GM18511 (cell line): ENCODE results near the gene EED.
A peak's percentile ranks its signal among the peaks of the same experiment; 100 is the strongest.

Experiments used
- ATAC-seq: cut with Tn5 transposase; IDR thresholded peaks from one replicate; pipeline ENCODE4 v1.9.1; 2021; ENCODE audit warnings: mild to moderate bottlenecking, moderate library complexity; ENCODE audit not compliant: unreplicated experiment

The EED gene

DNA sequence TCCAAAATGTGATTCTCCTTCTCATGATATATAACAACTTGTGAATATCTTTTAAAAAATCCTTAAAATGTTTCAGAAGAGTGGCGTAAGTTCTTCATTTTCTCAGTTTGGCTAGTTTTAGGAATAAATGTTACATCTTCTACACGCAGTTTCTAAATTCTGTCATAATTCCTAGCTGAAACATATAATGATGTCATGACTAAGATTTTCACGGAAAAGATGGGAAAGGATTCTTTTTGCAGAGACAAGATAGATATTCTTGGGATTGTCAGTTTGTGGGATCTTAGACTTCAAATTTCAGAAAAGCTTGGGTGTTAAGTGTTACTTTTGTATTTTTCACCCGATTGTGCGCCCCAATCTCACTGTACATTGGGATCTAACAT, 1.7 kb downstream of the EED start:
- no peak for ATAC-seq

DNA sequence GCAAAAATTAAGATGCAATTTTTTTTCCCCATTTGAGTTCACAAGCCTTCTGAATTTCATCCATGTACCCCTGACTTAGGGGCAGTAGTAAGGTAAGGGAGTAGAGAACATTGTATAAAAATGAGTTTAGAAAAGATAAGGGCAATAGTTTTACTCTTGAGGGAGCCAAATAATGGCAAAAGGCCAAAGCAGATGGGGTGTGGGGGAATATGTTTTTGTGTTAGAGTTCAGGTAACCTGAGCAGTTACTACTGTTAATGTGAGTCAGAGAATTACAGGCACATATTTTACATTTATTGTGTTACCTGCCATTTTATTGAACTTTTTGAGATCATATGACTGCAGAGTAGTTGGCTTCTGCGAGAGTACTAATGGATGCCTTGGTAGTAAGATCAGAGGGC, 3.1 kb downstream of the EED start:
- ATAC-seq: no peak

DNA sequence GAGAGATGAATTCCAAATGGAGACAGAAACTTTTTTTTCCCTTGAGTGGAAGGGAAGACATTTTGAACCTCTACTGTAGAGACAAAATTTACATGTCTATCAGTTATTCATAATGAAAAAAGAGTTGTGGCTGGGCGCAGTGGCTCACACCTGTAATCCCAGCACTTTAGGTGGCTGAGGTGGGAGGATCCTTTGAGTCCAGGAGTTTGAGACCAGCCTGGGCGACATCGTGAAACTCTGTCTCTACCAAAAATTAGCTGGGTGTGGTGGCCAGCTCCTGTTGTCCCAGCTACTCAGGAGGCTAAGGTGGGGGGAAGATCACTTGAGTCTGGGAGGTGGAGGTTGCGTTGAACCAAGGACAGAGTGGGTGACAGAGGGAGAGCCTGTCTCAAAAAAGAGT, 4.1 kb downstream of the EED start:
- ATAC-seq: no peak

DNA sequence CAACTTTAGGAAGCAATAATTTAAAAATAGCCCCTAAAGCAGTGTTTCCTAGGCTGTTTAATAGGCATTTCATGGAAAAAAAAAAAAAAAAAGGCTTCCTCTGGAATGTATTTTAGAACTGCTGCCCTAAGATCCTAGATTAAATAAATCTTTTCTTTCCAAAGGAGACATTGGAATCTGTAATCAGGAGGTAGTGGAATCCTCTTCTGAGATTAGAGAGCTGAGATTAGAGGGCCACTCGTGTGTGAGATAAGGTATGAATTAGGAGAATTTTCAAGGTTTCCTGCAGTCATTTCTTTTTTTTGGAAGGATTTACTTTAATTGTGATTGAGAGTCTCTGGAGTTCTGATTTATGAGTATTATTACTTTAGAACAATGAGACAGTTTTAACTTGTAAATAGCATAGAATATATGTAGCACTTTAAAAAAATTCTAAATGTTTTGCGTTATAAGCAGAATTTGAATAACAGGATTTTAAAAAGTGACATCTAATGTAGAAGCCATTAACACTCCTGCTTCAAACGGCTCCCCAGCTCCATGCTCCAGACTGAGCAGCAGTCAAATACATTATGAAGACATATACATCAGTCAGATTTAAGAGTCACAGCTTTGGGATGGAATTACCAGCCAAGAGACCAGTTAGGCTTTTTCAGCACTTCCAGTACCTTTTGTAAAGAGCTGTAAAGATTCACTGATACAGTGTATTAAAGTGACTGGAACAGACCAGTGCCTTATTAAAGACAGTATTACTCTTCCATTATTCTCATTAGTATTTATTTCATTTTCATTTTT, 5.0 kb downstream of the EED start:
- no peak for ATAC-seq

DNA sequence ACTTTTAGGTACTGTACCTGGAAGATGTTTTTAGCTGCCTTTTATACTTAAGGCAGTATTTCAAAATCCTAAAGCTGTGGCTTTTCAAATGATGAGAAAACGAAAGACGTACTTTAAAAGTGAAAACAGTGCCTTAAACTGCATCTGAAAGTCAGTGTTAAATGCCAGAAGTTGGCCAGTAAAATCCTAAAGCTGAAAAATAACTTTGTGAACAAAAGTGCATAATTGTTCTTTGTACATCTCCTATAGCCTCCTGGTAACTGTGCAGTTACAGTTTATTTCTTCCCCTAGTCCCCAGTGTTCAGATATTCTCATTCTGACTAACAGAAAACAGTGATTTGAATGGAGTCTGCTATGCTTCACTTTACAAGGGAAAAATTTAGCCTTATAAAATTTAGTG, 6.8 kb downstream of the EED start:
- ATAC-seq: no peak

DNA sequence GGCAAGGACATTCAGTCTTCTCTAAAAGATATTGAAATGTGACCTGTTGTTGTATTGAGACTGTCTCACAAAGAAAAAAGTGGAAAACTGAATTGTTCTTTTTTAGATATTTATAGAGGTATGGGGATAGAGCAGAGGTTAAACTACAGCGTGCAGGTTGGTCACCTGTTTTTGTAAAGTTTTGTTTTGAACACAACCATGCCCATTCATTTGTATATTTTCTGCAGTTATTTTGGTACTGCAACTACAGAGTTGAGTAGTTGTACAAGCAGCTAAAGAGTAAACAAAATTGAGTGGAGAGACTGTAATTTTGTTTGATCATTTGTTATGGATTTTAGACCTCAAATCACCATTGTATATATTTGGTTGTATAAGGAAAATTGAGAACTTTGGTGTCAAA, 11.3 kb downstream of the EED start:
- peak; percentile 92 for ATAC-seq

DNA sequence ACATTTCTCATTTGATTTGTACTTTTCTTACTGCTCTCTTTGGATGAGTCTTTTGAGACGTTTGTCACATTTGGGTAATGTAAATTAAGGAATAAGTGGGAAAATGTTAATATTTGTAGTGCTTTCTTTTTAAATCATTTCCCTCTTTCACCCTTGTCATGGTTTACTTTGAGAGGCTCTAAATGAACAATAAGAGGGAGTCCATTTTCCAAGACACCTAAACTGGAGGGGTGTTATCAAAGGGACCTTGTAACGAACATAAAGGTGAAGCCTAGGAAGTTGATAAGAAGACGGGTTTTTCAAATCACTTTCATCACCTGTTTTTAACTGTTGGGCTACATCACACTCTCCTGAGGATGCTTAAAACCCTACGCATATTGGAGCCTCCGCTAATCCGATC, 12.1 kb downstream of the EED start:
- ATAC-seq: no peak

DNA sequence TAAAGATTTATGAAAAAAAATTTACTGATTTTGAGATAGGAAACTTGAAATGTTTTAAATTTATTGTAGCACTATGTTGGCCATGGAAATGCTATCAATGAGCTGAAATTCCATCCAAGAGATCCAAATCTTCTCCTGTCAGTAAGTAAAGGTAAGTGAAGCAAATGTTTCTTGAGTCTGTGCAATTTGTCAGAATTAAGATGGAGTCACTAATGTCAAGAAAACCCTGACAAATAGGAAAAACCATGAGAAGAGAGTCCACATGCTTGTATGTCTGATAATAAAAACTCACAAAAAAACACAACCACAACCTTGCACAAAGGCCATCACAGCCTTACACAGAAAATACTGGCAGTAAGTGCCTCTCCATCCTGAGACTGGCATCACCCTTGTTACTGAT, 12.9 kb downstream of the EED start:
- no peak for ATAC-seq

DNA sequence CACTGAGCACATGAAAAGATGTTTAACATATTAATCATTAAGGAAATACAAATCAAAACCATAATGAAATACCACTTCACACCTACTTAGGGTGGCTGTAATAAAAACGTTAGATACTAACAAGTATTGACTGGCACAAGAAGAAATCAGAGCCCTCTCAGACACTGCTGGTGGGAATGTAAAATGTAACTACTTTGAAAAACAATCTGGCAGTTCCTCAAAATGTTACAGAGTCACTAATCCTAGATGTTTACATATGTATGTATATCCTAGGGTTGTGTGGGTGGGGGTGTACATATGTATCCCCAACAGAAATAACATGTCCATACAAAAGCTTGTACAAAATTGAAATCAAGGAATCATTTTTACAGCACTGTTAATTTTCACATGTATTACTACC, 15.2 kb downstream of the EED start:
- no peak for ATAC-seq

DNA sequence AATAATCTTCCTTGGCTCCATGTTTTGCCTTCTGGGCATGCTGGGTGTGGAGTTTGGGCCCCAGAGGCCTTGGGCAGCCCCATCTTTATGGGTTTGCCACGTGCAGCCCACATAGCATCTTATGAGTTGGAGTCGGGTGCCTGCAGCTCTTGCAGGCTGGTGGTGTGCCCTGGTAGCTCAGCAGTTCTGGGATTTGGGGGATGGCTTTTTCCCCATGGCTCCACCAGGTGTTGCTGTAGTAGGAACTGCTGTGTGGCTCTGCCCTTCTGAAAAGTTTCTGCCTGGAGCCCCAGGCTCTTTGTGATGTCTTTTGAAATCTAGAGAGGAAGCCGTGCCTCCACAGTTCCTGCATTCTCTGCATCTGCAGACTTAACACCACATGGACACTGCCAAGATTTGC, 16.8 kb downstream of the EED start:
- no peak for ATAC-seq

DNA sequence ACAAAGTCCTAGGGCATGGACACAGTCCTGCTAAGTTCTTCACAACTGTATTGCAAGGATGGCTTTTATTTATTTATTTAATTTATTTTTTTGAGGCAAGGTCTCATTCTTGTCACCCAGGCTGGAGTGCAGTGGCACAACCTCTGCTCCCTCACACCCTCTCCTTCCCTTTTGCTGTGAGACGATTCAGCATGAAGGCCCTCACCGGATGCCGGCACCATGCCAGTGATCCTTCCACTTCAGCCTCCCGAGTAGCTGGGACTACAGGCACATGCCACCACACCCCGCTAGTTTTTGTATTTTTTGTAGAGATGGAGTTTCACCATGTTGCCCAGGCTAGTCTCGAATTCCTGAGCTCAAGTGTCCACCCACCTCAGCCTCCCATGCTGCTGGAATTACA, 17.8 kb downstream of the EED start:
- no peak for ATAC-seq

DNA sequence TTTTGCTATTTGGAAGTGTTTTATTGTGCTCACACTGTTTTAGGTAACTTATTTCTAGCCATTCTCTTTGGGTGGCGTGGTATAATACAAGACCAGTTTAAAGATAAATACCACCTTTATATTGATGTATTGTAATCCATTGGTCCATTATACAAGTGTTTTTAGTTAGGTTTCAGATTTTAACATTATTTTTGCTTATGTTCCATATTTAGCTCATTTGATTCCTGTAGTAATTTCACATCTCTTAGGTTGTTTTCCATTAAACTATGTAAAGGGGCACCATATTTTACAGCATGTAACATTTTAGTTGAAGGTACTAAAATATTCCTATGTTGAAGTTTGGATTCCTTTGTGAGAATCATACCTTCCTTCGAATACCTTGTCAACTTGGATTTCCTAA, 20.1 kb downstream of the EED start:
- no peak for ATAC-seq

DNA sequence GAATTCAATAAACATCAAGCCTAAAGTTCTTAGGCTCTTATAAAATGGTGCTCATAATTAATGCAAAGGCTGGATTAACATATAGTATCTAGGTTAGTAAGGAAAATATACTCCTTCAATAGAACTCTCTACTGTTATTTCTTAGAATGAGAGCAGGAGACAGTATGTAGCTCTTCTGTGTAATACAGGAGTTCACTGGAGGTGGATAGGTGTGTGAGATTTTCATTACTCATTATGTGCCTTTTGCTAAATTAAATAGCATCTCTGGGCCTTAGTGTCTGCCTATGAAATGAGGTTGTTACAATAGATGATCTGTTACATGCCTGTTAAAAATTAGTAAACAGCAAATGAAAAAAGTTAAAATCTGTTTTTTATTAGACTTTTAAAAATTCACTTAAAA, 20.6 kb downstream of the EED start:
- ATAC-seq: no peak

DNA sequence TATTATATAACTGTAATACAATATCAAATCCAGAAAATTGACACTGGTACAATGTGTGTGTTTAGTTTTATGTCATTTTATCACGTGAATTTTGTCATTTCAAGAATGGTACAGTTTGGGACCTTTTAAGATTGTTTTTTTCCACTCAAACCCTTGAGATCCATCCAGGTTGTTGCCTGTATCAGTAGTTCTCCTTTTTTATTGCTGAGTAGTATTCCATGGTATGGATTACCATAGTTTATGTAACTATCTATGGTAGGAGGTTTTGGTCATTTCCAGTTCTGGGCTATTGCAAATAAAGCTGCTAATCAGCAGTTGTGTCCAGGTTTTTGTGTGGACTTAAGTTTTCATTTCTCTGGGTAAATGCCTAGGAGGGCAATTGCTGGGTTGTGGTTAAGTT, 25.1 kb downstream of the EED start:
- ATAC-seq: no peak

DNA sequence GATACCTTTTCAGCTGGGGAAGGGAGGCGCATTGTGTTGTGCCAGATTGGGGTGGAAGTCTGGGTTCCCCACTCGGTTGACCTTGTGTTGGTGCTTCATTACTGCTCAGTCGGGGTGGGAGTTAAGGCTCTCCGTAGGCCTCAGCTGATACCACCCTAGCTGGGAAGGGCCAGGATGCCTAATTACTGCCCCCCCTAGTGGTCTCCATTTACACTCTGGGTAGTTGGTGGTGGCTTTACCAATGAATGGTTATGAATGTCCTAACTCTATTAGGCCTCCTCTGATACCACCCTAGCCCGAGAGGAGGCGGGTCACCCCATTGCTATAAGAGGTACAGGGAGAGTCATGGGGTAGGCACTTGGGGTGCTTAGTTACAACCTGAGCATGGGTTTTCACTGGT, 29.9 kb downstream of the EED start:
- no peak for ATAC-seq

DNA sequence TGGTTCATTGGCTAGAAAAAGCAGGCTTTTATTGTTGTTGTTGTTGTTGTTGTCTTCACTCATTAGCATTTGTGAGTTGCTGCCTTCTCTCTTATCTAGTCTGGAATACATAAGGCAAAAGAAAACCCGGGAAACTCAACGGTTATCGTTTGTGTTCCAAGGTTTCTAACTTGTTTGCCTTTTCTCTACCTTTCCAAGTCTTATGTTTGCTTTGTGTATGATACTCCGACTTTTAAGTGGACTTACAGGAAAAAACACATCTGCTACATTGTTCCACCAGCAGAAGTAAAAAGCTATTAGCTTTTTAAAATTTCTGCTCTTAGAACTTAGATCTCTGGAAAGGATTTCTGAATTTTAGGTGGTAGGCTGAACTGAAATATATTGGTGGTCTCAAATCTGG, 30.4 kb downstream of the EED start:
- no peak for ATAC-seq

DNA sequence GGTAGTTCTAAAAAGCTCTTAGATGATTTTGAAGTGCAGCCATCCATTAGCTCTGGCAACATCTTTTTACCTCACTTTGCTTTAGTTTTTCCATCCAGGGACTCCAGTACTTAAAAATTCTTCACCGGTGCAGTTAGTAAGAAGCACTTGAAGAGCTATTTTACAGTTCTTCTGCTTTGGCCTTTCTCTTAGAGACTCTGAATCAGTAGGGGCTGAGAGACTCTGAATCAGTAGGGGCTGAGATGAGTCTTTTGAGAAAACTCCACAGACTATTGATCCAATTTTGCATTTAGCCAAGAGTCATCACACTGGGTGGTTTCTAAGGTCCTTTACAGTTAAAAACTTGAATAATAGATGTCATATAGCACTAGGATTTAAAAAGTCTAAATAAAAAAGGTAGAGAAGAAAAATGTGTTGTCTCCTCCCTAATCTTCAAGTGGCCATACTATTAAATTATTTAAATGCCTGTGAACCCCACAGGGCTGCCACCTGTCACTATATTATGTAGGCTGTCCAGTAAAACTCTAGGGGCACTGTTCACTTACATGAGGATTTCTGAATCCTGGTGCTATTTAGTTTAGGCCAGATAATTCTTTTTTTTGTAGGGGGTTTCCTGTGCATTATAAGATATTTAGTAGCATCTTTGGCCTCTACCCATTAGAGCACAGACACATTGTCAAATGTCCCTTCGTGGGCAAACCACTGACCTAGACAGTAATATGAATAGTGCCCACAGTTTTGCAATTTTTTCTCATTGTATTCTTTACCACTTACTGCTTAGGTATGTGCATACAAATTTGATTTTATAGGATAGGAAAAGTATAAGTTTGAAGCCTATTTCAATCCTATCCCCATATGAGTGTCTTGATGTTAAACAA, 31.2 kb downstream of the EED start:
- ATAC-seq: no peak

DNA sequence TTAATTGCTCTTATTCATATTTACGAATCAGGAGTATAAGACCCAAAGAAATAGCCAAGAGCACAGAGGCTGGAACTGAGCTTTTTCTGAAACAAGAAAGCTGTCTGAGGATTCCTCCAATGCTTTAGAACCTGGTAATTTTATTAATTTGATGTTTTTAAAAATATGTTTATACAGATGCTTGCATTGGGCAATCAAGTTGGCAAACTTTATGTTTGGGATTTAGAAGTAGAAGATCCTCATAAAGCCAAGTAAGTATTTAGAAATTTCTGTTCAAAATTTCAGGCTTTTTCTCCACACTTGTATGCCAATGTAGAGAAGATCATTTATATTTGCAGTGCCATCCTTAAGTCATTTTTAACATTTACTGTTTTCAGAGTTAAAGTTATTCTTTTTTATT, 33.2 kb downstream of the EED start:
- ATAC-seq: no peak

DNA sequence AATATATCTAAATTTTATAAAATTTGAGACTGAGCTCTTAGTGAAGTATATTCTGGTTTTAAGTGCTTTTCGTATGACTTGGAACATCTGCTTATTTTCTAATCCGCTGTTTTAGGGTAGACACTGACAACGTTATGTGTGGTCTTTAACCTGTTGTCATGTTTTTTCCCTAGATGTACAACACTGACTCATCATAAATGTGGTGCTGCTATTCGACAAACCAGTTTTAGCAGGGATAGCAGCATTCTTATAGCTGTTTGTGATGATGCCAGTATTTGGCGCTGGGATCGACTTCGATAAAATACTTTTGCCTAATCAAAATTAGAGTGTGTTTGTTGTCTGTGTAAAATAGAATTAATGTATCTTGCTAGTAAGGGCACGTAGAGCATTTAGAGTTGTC, 33.7 kb downstream of the EED start:
- no peak for ATAC-seq

DNA sequence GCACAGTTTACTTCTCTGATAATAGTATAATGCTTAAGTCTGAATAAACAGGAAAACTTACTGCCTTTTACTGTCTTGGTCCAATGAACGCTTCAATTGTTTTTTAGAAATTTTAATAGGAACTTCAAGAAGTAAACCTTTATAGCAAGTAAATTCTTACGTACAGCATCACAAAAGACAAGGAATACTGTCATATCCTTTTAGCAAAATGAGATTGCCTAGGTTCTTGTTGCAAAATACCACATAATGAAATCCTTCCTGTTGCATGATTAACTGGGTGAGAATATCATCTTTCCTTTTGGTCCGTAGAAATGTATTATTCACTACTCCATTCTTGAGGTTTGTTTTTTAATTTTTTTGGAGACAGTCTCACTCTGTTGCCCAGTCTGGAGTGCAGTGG, 35.2 kb downstream of the EED start:
- ATAC-seq: no peak

DNA sequence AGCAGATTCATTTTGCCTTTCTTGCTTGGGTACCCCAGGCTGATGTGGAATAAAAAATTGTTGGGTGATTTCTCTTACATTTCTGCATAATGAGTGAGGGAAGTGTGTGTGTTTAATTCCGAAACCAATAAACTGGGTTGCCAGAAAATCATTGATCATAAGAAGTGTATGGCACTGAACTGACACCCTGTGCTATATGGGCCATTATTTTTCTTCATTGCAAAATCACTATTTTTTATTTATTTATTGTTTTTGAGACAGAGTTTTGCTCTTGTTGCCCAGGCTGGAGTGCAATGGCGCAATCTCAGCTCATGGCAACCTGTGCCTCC, 42.9 kb downstream of the EED start:
- ATAC-seq: peak; percentile 31

DNA sequence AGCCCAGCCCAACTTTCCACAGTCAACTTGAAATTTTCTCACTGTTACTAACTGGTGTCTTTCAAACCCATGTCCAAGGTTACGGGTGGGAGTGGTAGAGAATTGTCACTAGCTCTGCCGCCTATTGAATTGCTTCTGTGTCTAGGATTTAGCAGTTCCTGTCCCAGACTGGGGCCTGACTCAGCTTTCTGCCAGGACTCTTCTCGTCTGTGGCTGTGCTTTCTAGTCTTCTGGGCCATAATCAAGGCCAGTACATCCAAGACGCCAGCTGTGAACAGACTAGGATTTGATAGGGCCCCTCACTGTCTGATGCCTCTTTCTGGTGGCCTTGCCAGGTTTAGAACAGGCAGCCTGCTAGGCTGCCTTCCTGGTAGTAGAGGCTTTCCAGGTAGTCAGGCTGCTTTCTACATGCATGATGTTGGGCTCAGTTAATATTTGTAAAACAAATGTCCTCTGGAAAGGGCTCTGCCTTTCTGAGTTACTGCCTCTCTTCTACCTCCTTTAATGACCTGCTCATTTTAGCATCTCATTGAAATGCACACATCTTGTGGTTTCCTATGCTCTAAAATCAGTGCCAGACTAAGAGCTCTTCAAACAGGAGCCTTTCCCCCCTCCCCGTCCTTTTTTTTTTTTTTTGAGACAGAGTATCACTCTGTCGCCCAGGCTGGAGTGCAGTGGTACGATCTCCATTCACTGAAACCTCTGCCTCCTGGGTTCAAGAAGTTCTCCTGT, 44.4 kb downstream of the EED start:
- no peak for ATAC-seq
